ENCODE data around the gene SQSTM1. TPM values are rescaled to one million over a fixed set of nuclear protein-coding genes. Genes with fewer than 3 reads are reported as not detected.

The SQSTM1 gene
- total and polyA plus RNA-seq, 5 donors from 2014 or later: 219 to 615 (median 240) TPM

GRCh38 chr5:179818746-179819295, 1.9 kb upstream of the SQSTM1 start:
- H3K27me3 ChIP-seq (ENCODE audit: control insufficient read depth, insufficient read depth, low read length): no peaks in the 10 kb centered on the region
- no peaks in the 10 kb centered on the region for H3K9me3 ChIP-seq (ENCODE audit: control insufficient read depth in 2 of 2, low read length in 2 of 2)
- H3K27me3 Mint-ChIP-seq: peaks cover 10% of the 10 kb centered on the region
- peak; percentile 58 to 68 for ATAC-seq (ENCODE audit: low read depth in 2 of 2)
- H3K4me3 ChIP-seq (ENCODE audit: low read depth, low read length): no peak overlapping the region
- peaks cover 53% of the 10 kb centered on the region for H3K4me1 ChIP-seq (ENCODE audit: control insufficient read depth, insufficient read depth, low read length, poor library complexity, severe bottlenecking)
- H3K27ac Mint-ChIP-seq: peak overlapping the region; percentile 83 to 93 (median 91)
- H3K36me3 Mint-ChIP-seq: peaks cover 11% of the 10 kb centered on the region
- H3K9me3 Mint-ChIP-seq: peaks cover 0 to 2% (median 0%) of the 10 kb centered on the region in 7 donors
- H3K27ac ChIP-seq (ENCODE audit: insufficient read depth, low read length, poor library complexity, severe bottlenecking): peak overlapping the region; percentile 96
- peak; percentile 81 to 93 (median 91) for DNase-seq
- H3K4me1 Mint-ChIP-seq: peaks cover 8 to 52% (median 28%) of the 10 kb centered on the region in 4 donors
- H3K4me3 Mint-ChIP-seq: peak overlapping the region; percentile 85 to 93 (median 89)
- H3K36me3 ChIP-seq (ENCODE audit: control insufficient read depth, insufficient read depth, low read length): peaks cover 11% of the 10 kb centered on the region

- no peaks in the 10 kb centered on the region for H3K27me3 ChIP-seq (ENCODE audit: control insufficient read depth, insufficient read depth, low read length)
- peak; percentile 30 to 48 (median 40) for DNase-seq
- peaks cover 8 to 57% (median 29%) of the 10 kb centered on the region in 4 donors for H3K4me1 Mint-ChIP-seq
- H3K9me3 Mint-ChIP-seq: peaks cover 0 to 2% (median 0%) of the 10 kb centered on the region in 7 donors
- H3K27ac ChIP-seq (ENCODE audit: insufficient read depth, low read length, poor library complexity, severe bottlenecking): peak overlapping the region; percentile 96
- peak overlapping the region; percentile 43 for H3K4me3 ChIP-seq (ENCODE audit: low read depth, low read length)
- H3K36me3 Mint-ChIP-seq: peaks cover 10% of the 10 kb centered on the region
- peak overlapping the region; percentile 52 to 94 (median 90) for H3K27ac Mint-ChIP-seq
- H3K27me3 Mint-ChIP-seq: peaks cover 10% of the 10 kb centered on the region
- peaks cover 18% of the 10 kb centered on the region for H3K36me3 ChIP-seq (ENCODE audit: control insufficient read depth, insufficient read depth, low read length)
- peak overlapping the region; percentile 82 to 93 (median 90) for H3K4me3 Mint-ChIP-seq
- ATAC-seq (ENCODE audit: low read depth in 2 of 2): peak in 1 of 2 donors; percentile 4
- H3K4me1 ChIP-seq (ENCODE audit: control insufficient read depth, insufficient read depth, low read length, poor library complexity, severe bottlenecking): peaks cover 53% of the 10 kb centered on the region
- H3K9me3 ChIP-seq (ENCODE audit: control insufficient read depth in 2 of 2, low read length in 2 of 2): no peaks in the 10 kb centered on the region
Observed at GRCh38 chr5:179819296-179820126, 1.2 kb upstream of the SQSTM1 start.

DNA sequence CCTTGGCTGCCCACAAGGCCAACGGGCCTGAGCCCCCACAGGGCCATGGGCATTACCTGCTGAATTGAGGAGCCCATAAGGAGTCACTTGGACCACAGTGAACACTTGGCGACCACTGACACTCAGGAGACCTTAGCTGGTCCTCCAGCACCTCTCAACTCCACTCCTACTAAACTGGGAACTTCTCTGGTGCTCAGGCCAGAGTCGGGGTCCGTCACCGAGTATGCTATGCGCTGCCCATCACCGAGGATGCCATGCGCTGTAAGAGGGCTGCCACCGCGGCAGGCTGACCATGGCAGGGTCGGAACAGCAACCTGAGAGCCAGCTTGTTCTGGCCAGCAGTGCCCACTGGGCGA, 600 bp upstream of the SQSTM1 start:
- no peaks in the 10 kb centered on the region for H3K27me3 ChIP-seq (ENCODE audit: control insufficient read depth, insufficient read depth, low read length)
- peaks cover 24% of the 10 kb centered on the region for H3K36me3 ChIP-seq (ENCODE audit: control insufficient read depth, insufficient read depth, low read length)
- DNase-seq: no peak
- H3K27ac ChIP-seq (ENCODE audit: insufficient read depth, low read length, poor library complexity, severe bottlenecking): peak overlapping the region; percentile 96
- Mint-ChIP-seq H3K36me3 (peaks cover 14% of the 10 kb centered on the region), H3K4me3 (peak overlapping the region; percentile 82 to 92 (median 88)), H3K9me3 (peaks cover 0 to 2% (median 0%) of the 10 kb centered on the region in 7 donors), H3K27ac (peak overlapping the region; percentile 52 to 94 (median 90)), H3K4me1 (peaks cover 8 to 63% (median 32%) of the 10 kb centered on the region in 4 donors), H3K27me3 (peaks cover 10% of the 10 kb centered on the region)
- H3K9me3 ChIP-seq (ENCODE audit: control insufficient read depth in 2 of 2, low read length in 2 of 2): no peaks in the 10 kb centered on the region
- H3K4me1 ChIP-seq (ENCODE audit: control insufficient read depth, insufficient read depth, low read length, poor library complexity, severe bottlenecking): peaks cover 53% of the 10 kb centered on the region
- ATAC-seq (ENCODE audit: low read depth in 2 of 2): no peak
- peak overlapping the region; percentile 43 for H3K4me3 ChIP-seq (ENCODE audit: low read depth, low read length)

DNA sequence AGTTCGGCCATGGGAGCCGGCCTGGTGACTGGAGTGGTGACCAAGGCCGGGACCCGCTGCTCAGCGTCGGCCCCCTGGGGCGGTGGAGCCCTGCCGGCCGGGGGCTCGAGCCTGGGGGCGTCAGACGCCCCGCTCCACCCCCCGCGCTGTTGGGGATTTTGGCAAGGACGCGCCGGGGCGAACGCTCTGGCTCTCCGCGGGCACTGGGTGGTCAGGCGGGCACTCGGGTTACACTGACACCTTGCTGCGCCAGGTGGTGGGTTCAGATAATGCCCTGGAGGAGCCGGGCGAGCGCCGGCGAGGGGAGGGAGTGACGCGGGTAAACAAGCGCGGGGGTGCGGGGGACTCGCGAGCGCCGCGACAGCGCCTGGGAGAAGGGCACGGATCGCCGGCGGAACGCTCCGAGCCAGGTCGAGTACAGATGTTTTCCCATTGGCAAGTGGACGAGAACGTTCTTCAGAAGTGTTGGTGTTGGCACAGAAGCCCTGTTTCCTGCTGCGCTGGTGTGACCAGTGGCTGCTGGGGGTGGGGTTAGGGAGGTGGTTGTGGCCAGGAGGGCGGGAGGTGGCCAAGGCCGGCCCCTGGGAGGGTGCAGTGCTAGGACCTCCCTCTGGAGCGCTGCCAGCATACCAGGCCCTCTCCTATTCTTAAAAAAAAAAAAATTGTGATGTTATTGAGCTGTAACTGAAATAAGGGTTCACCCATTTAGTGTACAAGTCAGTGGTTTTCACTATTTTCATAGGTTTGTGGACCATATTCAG, 773 bp downstream of the SQSTM1 start:
- Histone ChIP-seq H3K9me3 (ENCODE audit: control insufficient read depth in 2 of 2, low read length in 2 of 2) (no peaks in the 10 kb centered on the region), H3K27me3 (ENCODE audit: control insufficient read depth, insufficient read depth, low read length) (no peaks in the 10 kb centered on the region), H3K4me3 (ENCODE audit: low read depth, low read length) (peak overlapping the region; percentile 92), H3K27ac (ENCODE audit: insufficient read depth, low read length, poor library complexity, severe bottlenecking) (peak overlapping the region; percentile 96), H3K36me3 (ENCODE audit: control insufficient read depth, insufficient read depth, low read length) (peaks cover 33% of the 10 kb centered on the region), H3K4me1 (ENCODE audit: control insufficient read depth, insufficient read depth, low read length, poor library complexity, severe bottlenecking) (peaks cover 52% of the 10 kb centered on the region)
- Mint-ChIP-seq H3K4me3 (peak overlapping the region; percentile 98 to 100 (median 99)), H3K27ac (peak overlapping the region; percentile 97 to 98 (median 98)), H3K36me3 (peaks cover 15% of the 10 kb centered on the region), H3K27me3 (peaks cover 10% of the 10 kb centered on the region), H3K9me3 (peaks cover 0 to 2% (median 0%) of the 10 kb centered on the region in 7 donors), H3K4me1 (peaks cover 8 to 63% (median 33%) of the 10 kb centered on the region in 4 donors)
- peak; percentile 59 to 60 for ATAC-seq (ENCODE audit: low read depth in 2 of 2)
- peak; percentile 84 to 90 (median 87) for DNase-seq

DNA sequence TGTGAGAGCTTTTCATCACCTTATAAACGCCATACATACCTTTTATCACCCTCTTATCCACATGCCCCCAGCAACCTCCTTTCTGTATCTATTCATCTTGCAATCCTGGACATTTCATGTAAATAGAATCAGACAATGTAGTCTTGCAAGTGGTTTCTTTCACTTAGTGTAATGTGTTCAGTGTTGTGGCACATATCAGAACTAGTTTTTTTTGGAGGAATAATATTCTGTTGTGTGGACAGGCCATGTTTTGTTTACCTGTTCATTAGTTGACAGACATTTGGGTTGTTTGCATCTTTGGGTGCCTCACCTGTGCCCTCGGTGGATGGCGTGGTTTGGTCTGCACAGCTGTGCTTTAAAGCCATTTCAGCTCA, 1.3 kb downstream of the SQSTM1 start:
- no peak for ATAC-seq (ENCODE audit: low read depth in 2 of 2)
- peaks cover 8 to 66% (median 35%) of the 10 kb centered on the region in 4 donors for H3K4me1 Mint-ChIP-seq
- Histone ChIP-seq H3K4me1 (ENCODE audit: control insufficient read depth, insufficient read depth, low read length, poor library complexity, severe bottlenecking) (peaks cover 46% of the 10 kb centered on the region), H3K27ac (ENCODE audit: insufficient read depth, low read length, poor library complexity, severe bottlenecking) (peak overlapping the region; percentile 96), H3K27me3 (ENCODE audit: control insufficient read depth, insufficient read depth, low read length) (no peaks in the 10 kb centered on the region), H3K36me3 (ENCODE audit: control insufficient read depth, insufficient read depth, low read length) (peaks cover 38% of the 10 kb centered on the region), H3K9me3 (ENCODE audit: control insufficient read depth in 2 of 2, low read length in 2 of 2) (no peaks in the 10 kb centered on the region), H3K4me3 (ENCODE audit: low read depth, low read length) (peak overlapping the region; percentile 92)
- peak overlapping the region; percentile 98 to 100 (median 99) for H3K4me3 Mint-ChIP-seq
- no peak for DNase-seq
- H3K36me3 Mint-ChIP-seq: peaks cover 15% of the 10 kb centered on the region
- H3K27me3 Mint-ChIP-seq: peaks cover 10% of the 10 kb centered on the region
- H3K9me3 Mint-ChIP-seq: peaks cover 0 to 2% (median 0%) of the 10 kb centered on the region in 7 donors
- H3K27ac Mint-ChIP-seq: peak overlapping the region in 2 of 3 donors; percentile 98

DNA sequence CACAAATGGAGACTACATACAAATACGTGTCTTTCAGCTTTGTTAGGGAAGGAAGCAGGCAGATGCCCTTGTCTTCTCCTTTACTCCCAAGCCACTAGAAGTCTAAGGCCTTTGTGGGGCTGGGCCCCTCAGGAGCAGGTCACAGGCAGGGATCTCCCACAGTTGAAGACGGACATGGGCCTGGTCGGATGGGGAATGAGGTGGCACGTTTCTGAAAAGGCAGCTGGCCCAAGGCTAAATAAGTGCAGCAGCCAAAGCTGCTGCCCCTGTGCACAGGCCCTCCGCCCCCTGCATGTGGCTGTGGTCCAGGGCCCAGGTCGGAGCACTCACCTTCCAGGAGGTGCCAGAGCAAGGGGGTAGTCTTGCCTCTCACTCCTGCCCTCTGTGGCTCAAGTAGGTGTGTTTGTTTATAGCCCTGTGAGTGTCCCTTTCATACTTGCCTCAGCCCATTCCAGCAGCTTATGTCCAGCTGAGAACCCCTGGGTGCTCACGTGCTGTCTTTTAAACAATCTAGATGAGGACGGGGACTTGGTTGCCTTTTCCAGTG, 1.8 kb downstream of the SQSTM1 start:
- Mint-ChIP-seq H3K27me3 (peaks cover 10% of the 10 kb centered on the region), H3K4me3 (peak overlapping the region; percentile 98 to 100 (median 99)), H3K27ac (peak overlapping the region in 2 of 3 donors; percentile 98), H3K9me3 (peaks cover 0 to 2% (median 0%) of the 10 kb centered on the region in 7 donors), H3K4me1 (peaks cover 8 to 65% (median 33%) of the 10 kb centered on the region in 4 donors), H3K36me3 (peaks cover 16% of the 10 kb centered on the region)
- H3K27me3 ChIP-seq (ENCODE audit: control insufficient read depth, insufficient read depth, low read length): no peaks in the 10 kb centered on the region
- peaks cover 42% of the 10 kb centered on the region for H3K4me1 ChIP-seq (ENCODE audit: control insufficient read depth, insufficient read depth, low read length, poor library complexity, severe bottlenecking)
- H3K36me3 ChIP-seq (ENCODE audit: control insufficient read depth, insufficient read depth, low read length): peaks cover 40% of the 10 kb centered on the region
- H3K4me3 ChIP-seq (ENCODE audit: low read depth, low read length): peak overlapping the region; percentile 92
- no peaks in the 10 kb centered on the region for H3K9me3 ChIP-seq (ENCODE audit: control insufficient read depth in 2 of 2, low read length in 2 of 2)
- no peak for ATAC-seq (ENCODE audit: low read depth in 2 of 2)
- no peak for DNase-seq
- H3K27ac ChIP-seq (ENCODE audit: insufficient read depth, low read length, poor library complexity, severe bottlenecking): peak overlapping the region; percentile 96
